ENCODE results near the gene PLEKHB2. TPM values are rescaled to one million over a fixed set of nuclear protein-coding genes. Genes with fewer than 3 reads are reported as not detected.
"Not testable (repeated sequence)": the region's sequence is repeated elsewhere in the genome, so short reads cannot be mapped to it uniquely, and the experiment has no call there.

PLEKHB2 gene
- total RNA-seq, 1 donor from 2014 or later = 43.4 TPM

DNA sequence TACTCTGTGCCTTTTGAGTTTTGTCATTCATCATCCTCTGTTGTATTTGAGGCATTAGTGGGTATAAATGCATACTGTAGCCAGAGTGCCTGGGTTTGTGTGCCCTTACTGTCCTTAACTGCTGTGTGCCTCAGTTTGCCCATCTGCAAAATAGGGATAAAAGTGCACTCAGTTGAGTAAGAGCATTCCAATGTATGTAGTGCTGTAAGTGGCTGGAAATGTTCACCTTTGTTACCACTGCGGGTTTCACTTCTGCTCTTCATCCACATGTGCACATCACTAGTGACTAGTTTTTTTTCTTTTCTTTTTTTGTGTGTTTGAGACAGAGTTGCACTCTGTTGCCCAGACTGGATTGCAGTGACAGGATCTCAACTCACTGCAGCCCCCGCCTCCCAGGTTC is 39.9 kb downstream of the PLEKHB2 start:
- TF ChIP-seq, protein P1, sequence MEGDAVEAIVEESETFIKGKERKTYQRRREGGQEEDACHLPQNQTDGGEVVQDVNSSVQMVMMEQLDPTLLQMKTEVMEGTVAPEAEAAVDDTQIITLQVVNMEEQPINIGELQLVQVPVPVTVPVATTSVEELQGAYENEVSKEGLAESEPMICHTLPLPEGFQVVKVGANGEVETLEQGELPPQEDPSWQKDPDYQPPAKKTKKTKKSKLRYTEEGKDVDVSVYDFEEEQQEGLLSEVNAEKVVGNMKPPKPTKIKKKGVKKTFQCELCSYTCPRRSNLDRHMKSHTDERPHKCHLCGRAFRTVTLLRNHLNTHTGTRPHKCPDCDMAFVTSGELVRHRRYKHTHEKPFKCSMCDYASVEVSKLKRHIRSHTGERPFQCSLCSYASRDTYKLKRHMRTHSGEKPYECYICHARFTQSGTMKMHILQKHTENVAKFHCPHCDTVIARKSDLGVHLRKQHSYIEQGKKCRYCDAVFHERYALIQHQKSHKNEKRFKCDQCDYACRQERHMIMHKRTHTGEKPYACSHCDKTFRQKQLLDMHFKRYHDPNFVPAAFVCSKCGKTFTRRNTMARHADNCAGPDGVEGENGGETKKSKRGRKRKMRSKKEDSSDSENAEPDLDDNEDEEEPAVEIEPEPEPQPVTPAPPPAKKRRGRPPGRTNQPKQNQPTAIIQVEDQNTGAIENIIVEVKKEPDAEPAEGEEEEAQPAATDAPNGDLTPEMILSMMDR (conservative IDR thresholded peaks at IDR 0.05) = no peak
- Mint-ChIP-seq H3K4me1 (ENCODE audit: unreplicated experiment) (no peaks in the 10 kb centered on the region), H3K9me3 (no peaks in the 10 kb centered on the region), H3K36me3 (peaks cover 32% of the 10 kb centered on the region), H3K4me3 (no peak overlapping the region), H3K27ac (no peak overlapping the region), H3K27me3 (no peaks in the 10 kb centered on the region)
- no peak for DNase-seq (ENCODE audit: extremely low spot score, unreplicated experiment)

DNA sequence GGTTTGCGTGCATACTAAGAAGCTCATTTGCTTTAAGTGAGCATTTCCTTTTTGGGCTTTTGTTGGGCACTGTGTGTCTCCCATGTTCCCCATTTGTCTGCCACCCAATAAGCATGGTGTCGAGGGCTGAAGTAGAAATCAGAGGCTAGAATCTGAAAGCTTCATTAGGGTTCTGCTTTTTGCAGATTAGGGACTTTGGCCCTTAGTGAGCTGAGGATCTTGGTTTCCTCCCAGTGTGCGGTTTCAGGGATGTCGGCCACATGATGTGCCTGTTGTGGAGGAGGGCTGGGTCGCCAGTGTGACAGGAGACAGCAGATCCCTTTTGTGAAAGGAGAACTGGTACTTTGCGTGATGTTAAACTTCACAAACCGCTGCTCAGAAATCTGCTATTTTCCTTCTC is 41.1 kb downstream of the PLEKHB2 start:
- Mint-ChIP-seq H3K27ac (no peak overlapping the region), H3K4me3 (no peak overlapping the region)
- TF ChIP-seq, protein P1 (conservative IDR thresholded peaks at IDR 0.05) = no peak

DNA sequence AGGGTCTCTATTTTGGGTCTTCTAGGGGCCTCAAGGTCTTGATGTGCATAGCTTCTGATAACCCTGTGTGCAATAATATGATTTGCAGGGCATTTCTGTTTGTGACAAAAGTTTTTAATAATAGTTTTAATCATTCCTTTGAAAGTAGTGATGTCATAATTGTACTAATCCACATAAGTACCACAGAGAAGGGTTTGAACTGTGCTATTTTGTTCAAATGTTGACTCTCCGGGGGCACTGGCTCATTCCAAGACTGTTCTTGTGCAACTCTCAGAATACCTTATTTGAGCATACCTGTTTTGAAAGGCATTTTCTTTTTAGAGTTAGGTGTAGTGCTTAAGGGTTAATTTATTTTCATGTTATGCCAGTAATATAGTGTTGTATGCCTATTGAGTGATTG is 41.6 kb downstream of the PLEKHB2 start:
- H3K9me3 Mint-ChIP-seq = no peaks in the 10 kb centered on the region
- H3K27me3 Mint-ChIP-seq = no peaks in the 10 kb centered on the region
- TF ChIP-seq, protein P1 (conservative IDR thresholded peaks at IDR 0.05) = no peak
- H3K27ac Mint-ChIP-seq = no peak overlapping the region
- H3K36me3 Mint-ChIP-seq = peaks cover 20% of the 10 kb centered on the region
- no peak overlapping the region for H3K4me3 Mint-ChIP-seq
- H3K4me1 Mint-ChIP-seq (ENCODE audit: unreplicated experiment) = no peaks in the 10 kb centered on the region
- no peak for DNase-seq (ENCODE audit: extremely low spot score, unreplicated experiment)

More for the DNA sequence above, 41.1 kb downstream of the PLEKHB2 start:
- Mint-ChIP-seq H3K4me1 (ENCODE audit: unreplicated experiment) (no peaks in the 10 kb centered on the region), H3K27me3 (no peaks in the 10 kb centered on the region), H3K36me3 (peaks cover 22% of the 10 kb centered on the region), H3K9me3 (no peaks in the 10 kb centered on the region)
- DNase-seq (ENCODE audit: extremely low spot score, unreplicated experiment) = no peak

DNA sequence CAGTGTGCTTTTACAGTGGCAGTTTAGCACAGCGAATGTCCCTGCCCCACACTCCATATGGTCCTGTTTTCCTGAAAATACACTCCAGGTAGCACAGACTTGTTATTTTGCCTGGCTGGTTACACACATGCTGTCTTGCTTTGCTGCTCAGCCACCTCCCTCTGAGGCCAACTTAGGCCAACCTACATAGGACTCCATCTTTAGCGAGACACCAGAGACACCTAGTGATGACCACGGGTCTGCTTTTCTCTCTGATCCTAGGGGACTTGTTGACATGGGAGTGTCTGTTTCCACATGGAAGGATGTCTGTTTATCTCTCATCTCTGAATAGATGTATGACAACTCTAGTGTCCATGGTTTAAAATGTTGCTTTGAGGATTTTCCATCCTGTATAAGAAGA is 43.3 kb downstream of the PLEKHB2 start:
- Mint-ChIP-seq H3K36me3 (peaks cover 12% of the 10 kb centered on the region), H3K4me1 (ENCODE audit: unreplicated experiment) (no peaks in the 10 kb centered on the region), H3K4me3 (no peak overlapping the region), H3K27me3 (no peaks in the 10 kb centered on the region), H3K9me3 (no peaks in the 10 kb centered on the region), H3K27ac (no peak overlapping the region)
- TF ChIP-seq, protein P1 (conservative IDR thresholded peaks at IDR 0.05) = no peak
- DNase-seq (ENCODE audit: extremely low spot score, unreplicated experiment) = no peak

DNA sequence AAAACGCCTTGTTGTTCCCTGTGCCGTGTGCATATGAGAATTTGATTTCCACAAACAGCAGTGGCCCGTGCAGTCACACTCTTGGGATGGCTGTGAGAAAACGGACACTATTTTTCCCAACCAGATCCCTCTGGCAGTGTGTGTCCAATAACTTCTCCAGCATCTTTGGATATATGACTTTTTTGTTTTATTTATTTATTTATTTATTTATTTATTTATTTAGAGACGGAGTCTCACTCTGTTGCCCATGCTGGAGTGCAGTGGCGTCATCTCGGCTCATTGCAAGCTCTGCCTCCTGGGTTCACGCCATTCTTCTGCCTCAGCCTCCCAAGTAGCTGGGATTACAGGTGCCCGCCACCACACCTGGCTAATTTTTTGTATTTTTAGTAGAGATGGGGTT is 45.0 kb downstream of the PLEKHB2 start:
- not testable (repeated sequence) for H3K27me3 Mint-ChIP-seq; H3K36me3 Mint-ChIP-seq; H3K4me1 Mint-ChIP-seq (ENCODE audit: unreplicated experiment); DNase-seq (ENCODE audit: extremely low spot score, unreplicated experiment); H3K4me3 Mint-ChIP-seq; H3K27ac Mint-ChIP-seq; H3K9me3 Mint-ChIP-seq

DNA sequence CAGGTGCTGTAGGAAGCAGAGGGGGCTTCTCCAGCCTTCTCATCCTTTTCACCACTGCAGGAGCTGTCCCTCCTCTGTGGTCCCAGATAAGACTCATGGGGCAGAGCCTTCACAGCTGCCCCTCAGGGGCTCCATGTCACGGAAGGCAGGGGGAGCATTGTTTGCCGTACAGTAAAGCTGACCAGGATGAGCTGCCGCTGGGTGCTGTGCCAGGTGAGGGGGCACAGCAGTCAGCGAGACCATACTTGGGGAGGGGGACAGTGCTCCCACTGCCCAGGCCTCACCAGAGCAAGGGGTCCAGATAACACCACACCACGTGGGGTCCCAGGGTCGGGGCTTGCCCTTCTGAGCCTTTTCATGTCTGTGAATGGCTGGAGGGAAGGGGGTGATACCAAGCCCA is 46.3 kb downstream of the PLEKHB2 start:
- Mint-ChIP-seq H3K4me1 (ENCODE audit: unreplicated experiment) (peaks cover 6% of the 10 kb centered on the region), H3K27ac (no peak overlapping the region), H3K36me3 (peaks cover 7% of the 10 kb centered on the region), H3K27me3 (peaks cover 3% of the 10 kb centered on the region), H3K9me3 (no peaks in the 10 kb centered on the region), H3K4me3 (no peak overlapping the region)
- no peak for DNase-seq (ENCODE audit: extremely low spot score, unreplicated experiment)
- TF ChIP-seq, protein P1 (conservative IDR thresholded peaks at IDR 0.05) = no peak

Data from type B pancreatic cell (in vitro differentiated cells).